Activated CD8-positive, alpha-beta memory T cell treated with anti-CD3 and anti-CD28 coated beads, Interleukin-2, amount 10 ng/mL, durations not matched to agents 7 days and 5 days (primary cell): ENCODE measurements around the gene TXNRD1. TPM values are rescaled to one million over a fixed set of nuclear protein-coding genes. Genes with fewer than 3 reads are reported as not detected.
A peak's percentile ranks its signal among the peaks of the same experiment; 100 is the strongest.
"Not testable (repeated sequence)": the region's sequence is repeated elsewhere in the genome, so short reads cannot be mapped to it uniquely, and the experiment has no call there.

Experiments used
- ATAC-seq: fragments of 150-1000 bp; cut with Tn5 transposase; one replicate; pipeline ENCODE4 v1.10.0; 2021; ENCODE audit warnings: moderate library complexity
- CTCF ChIA-PET: fragments of 350-600 bp; sonication (Branson Sonifier 250); formaldehyde crosslinking; loops from one replicate; lab custom pipeline; 2021; ENCODE audit warnings: antibody characterized with exemption; lab: Charles Lee
- DNase-seq: peaks from one replicate; pipeline ENCODE4 v3.0.0-alpha.2; 2020
- H3K27ac Mint-ChIP-seq: one replicate; pipeline ENCODE4 v1.8.0; 2021; ENCODE audit warnings: mild to moderate bottlenecking, mixed read lengths
- H3K27me3 Mint-ChIP-seq: one replicate; pipeline ENCODE4 v1.8.0; 2021; ENCODE audit warnings: mixed read lengths
- H3K36me3 Mint-ChIP-seq: one replicate; pipeline ENCODE4 v1.8.0; 2021; ENCODE audit warnings: mild to moderate bottlenecking, mixed read lengths
- H3K4me1 Mint-ChIP-seq: one replicate; pipeline ENCODE4 v1.8.0; 2021; ENCODE audit warnings: mixed read lengths
- H3K4me3 Mint-ChIP-seq: one replicate; pipeline ENCODE4 v1.8.0; 2021; ENCODE audit warnings: mild to moderate bottlenecking, moderate library complexity, mixed read lengths
- H3K9me3 Mint-ChIP-seq: one replicate; pipeline ENCODE4 v1.8.0; 2022; ENCODE audit warnings: low read depth, mixed read lengths
- total RNA-seq, 2 experiments: library from RNA; stranded (reverse); gene quantifications; one replicate each; pipeline ENCODE4 v1.2.3, GENCODE V29; 2021

Gene TXNRD1
- total RNA-seq, 2 experiments from 2014 or later, result 109 to 118 TPM

DNA sequence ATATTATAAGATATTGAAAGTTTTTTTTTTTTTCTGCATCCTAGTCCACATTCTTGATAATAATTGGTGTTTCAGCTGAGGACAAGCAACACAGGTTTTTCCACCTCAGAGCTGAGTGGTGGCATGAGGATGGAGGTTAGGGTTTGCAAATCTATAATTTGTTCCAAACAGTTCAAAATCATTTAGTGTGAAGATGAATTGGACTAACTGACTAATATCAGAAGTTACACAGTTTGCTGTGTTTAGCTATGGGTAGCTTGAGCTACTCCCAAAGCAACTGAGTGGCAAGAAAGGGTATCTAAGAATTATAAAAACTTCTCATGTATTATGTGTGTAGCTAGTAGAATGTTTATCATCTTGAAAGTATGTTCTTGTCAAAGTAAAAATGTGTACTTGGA lies 105.0 kb downstream of the TXNRD1 start:
- H3K9me3 Mint-ChIP-seq, result no peaks in the 10 kb centered on the region
- H3K27ac Mint-ChIP-seq, result no peak overlapping the region
- H3K27me3 Mint-ChIP-seq, result no peaks in the 10 kb centered on the region
- H3K4me3 Mint-ChIP-seq, result no peak overlapping the region
- no peak for ATAC-seq
- CTCF ChIA-PET, result interaction anchor here (0.9 to 1.0 kb wide), 2 partner anchors 12 to 143 kb away, joined by 3 read pairs; no protein-coding TSS in a partner anchor
- H3K36me3 Mint-ChIP-seq, result peaks cover 47% of the 10 kb centered on the region
- DNase-seq, result no peak
- no peaks in the 10 kb centered on the region for H3K4me1 Mint-ChIP-seq

DNA sequence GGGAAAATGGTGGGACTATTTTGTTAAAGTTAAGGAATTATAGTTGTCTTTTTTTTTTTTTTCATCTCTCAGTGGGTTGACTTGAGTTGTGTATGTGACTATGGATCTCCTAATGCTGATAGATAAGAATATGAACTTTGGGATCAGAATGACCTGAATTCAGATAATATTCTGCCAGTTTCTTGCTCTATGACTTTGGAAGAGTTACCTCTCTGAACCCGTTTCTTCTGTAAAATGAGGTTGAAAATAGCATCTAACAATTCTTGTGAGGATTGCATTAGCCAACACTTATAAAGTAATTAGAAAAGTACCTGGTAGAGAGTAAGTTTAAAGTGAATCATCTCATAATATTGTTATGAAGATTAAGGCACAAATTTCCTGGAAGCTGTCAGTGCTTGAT lies 106.4 kb downstream of the TXNRD1 start:
- H3K4me1 Mint-ChIP-seq, result no peaks in the 10 kb centered on the region
- CTCF ChIA-PET, result interaction anchor here (0.6 kb wide), 1 partner anchor 393 kb away, joined by 3 read pairs; no protein-coding TSS in a partner anchor
- no peak overlapping the region for H3K4me3 Mint-ChIP-seq
- ATAC-seq (no peak), DNase-seq (no peak)
- peak overlapping the region; percentile 42 for H3K27ac Mint-ChIP-seq
- no peaks in the 10 kb centered on the region for H3K9me3 Mint-ChIP-seq
- no peaks in the 10 kb centered on the region for H3K27me3 Mint-ChIP-seq
- H3K36me3 Mint-ChIP-seq, result peaks cover 46% of the 10 kb centered on the region

- peaks cover 51% of the 10 kb centered on the region for H3K36me3 Mint-ChIP-seq
- not testable (repeated sequence) for H3K4me3 Mint-ChIP-seq, H3K27me3 Mint-ChIP-seq, H3K27ac Mint-ChIP-seq, H3K9me3 Mint-ChIP-seq, ATAC-seq, H3K4me1 Mint-ChIP-seq, DNase-seq
- CTCF ChIA-PET, result interaction anchor here (0.6 kb wide), 1 partner anchor 392 kb away, joined by 3 read pairs; no protein-coding TSS in a partner anchor
These were observed 107.0 kb downstream of the TXNRD1 start for GRCh38 chr12:104322533-104322932.

DNA sequence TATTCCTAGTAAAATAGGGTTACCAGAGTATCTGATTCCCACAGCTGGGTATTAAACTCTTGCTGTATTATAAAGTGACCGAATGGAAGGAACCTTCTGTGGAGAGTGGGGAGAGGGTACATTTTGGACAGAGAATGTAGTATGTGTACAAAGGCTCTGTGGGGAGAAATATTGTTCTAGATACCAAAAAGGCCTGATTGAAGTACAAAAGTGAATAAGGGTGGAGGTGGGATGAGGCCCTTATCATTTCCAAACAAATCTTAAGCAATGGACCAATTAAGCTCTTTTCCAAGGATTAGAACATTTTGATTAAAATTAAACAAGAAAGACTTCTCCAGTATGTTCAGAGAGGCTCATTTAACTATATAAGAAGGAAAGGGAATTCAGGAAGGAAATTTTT lies 108.3 kb downstream of the TXNRD1 start:
- DNase-seq (no peak), ATAC-seq (no peak)
- CTCF ChIA-PET, result interaction anchor here (1.0 kb wide), 1 partner anchor 20 kb away, joined by 3 read pairs; no protein-coding TSS in a partner anchor
- Mint-ChIP-seq H3K9me3 (no peaks in the 10 kb centered on the region), H3K4me1 (no peaks in the 10 kb centered on the region), H3K36me3 (peaks cover 53% of the 10 kb centered on the region), H3K27me3 (no peaks in the 10 kb centered on the region), H3K4me3 (no peak overlapping the region), H3K27ac (no peak overlapping the region)

- DNase-seq, ATAC-seq, H3K9me3 Mint-ChIP-seq, H3K27ac Mint-ChIP-seq, H3K4me1 Mint-ChIP-seq, H3K4me3 Mint-ChIP-seq, H3K27me3 Mint-ChIP-seq: not testable (repeated sequence)
- CTCF ChIA-PET, result interaction anchor here (0.6 kb wide), 1 partner anchor 112 kb away, joined by 3 read pairs; the partner anchor contains the start of gene TXNRD1
- H3K36me3 Mint-ChIP-seq, result peaks cover 38% of the 10 kb centered on the region
These were observed 112.7 kb downstream of the TXNRD1 start for GRCh38 chr12:104328278-104328677.

DNA sequence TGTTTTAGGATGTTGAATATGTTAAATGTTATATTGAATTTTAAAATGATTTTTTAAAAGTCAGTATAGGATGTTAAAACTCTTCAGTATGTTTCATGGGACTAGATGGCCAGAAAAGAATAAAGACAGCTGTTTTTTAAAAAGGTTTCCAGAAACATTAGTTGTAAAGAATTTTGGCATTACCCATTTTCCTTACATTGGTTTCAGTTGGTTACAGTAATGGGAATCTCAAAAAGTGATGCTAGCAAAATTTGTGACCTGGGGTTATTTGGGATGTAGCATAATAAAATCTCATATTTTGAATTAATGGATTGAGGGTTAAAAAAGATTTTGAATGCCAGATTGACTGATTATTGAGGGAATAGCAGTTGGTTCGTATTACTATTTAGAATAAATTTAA lies 113.2 kb downstream of the TXNRD1 start:
- CTCF ChIA-PET, result interaction anchor here (1.1 kb wide), 1 partner anchor 13 kb away, joined by 3 read pairs; no protein-coding TSS in a partner anchor
- no peaks in the 10 kb centered on the region for H3K9me3 Mint-ChIP-seq
- no peak for DNase-seq
- no peaks in the 10 kb centered on the region for H3K27me3 Mint-ChIP-seq
- H3K27ac Mint-ChIP-seq, result no peak overlapping the region
- no peaks in the 10 kb centered on the region for H3K4me1 Mint-ChIP-seq
- peaks cover 41% of the 10 kb centered on the region for H3K36me3 Mint-ChIP-seq
- ATAC-seq, result no peak
- H3K4me3 Mint-ChIP-seq, result no peak overlapping the region

DNA sequence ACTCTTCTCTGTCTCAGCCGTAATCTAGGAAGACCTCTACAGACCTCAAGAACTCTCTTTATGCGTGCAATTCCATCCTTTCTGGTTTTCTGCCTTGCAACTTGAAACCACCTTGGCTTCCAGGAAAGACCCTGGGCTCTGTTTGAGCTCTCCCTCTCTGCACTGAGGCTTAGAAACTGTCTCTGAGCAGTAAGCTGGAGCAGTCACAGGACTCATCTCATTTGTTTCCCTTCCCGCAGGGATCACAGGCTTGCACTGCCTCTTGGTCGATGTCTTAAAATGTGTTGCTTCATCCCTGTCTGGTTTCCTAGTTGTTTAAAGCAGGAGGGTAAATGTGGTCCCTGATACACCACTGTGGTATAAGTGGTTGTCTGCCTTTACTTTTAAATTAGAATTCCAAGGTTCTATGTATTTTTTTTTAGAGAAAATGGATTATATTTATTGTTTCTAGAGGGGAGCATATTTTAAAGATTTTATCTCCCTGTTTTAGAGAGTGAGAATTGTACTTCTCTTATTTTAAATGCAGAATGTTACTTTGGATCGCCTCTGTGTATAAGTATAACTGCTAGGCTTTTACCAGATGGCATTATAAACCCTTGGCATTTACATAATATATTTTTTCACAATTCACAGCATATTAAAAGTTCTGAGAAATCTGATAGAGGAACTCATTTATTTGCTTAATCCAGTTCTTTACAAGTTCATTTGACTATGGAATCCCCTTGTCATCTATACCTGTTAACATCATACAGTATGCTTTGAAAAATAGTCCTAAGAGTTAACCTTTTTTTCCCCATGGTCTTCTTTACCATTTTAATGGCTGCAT lies 114.3 kb downstream of the TXNRD1 start:
- CTCF ChIA-PET, result interaction anchor here (1.1 kb wide), 1 partner anchor 14 kb away, joined by 3 read pairs; no protein-coding TSS in a partner anchor
- no peaks in the 10 kb centered on the region for H3K27me3 Mint-ChIP-seq
- DNase-seq, result no peak
- no peak for ATAC-seq
- no peak overlapping the region for H3K4me3 Mint-ChIP-seq
- no peaks in the 10 kb centered on the region for H3K4me1 Mint-ChIP-seq
- peaks cover 38% of the 10 kb centered on the region for H3K36me3 Mint-ChIP-seq
- H3K9me3 Mint-ChIP-seq, result no peaks in the 10 kb centered on the region
- H3K27ac Mint-ChIP-seq, result no peak overlapping the region

DNA sequence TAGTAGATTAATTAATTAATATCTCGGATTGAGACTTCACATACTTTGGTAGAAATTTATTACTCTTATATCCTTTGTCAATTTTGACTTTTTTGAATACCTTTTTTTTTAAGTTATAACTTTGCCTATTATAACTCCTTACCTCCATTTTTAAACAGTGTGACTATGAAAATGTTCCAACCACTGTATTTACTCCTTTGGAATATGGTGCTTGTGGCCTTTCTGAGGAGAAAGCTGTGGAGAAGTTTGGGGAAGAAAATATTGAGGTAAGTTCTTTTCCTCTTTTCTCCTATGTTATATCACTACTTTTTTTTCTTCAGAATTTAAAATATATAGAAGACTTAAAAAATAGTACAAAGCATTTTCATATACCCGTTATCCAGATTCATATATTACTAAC lies 115.8 kb downstream of the TXNRD1 start:
- ATAC-seq (no peak), DNase-seq (no peak)
- H3K9me3 Mint-ChIP-seq, result no peaks in the 10 kb centered on the region
- CTCF ChIA-PET, result no interaction called here
- H3K36me3 Mint-ChIP-seq, result peaks cover 32% of the 10 kb centered on the region
- H3K4me3 Mint-ChIP-seq, result no peak overlapping the region
- no peaks in the 10 kb centered on the region for H3K27me3 Mint-ChIP-seq
- H3K4me1 Mint-ChIP-seq, result no peaks in the 10 kb centered on the region
- no peak overlapping the region for H3K27ac Mint-ChIP-seq

- DNase-seq, H3K9me3 Mint-ChIP-seq, H3K4me1 Mint-ChIP-seq, CTCF ChIA-PET, H3K27me3 Mint-ChIP-seq, H3K4me3 Mint-ChIP-seq, ATAC-seq, H3K27ac Mint-ChIP-seq: not testable (repeated sequence)
- H3K36me3 Mint-ChIP-seq, result peaks cover 33% of the 10 kb centered on the region
These were observed 116.7 kb downstream of the TXNRD1 start for GRCh38 chr12:104332273-104332672.

DNA sequence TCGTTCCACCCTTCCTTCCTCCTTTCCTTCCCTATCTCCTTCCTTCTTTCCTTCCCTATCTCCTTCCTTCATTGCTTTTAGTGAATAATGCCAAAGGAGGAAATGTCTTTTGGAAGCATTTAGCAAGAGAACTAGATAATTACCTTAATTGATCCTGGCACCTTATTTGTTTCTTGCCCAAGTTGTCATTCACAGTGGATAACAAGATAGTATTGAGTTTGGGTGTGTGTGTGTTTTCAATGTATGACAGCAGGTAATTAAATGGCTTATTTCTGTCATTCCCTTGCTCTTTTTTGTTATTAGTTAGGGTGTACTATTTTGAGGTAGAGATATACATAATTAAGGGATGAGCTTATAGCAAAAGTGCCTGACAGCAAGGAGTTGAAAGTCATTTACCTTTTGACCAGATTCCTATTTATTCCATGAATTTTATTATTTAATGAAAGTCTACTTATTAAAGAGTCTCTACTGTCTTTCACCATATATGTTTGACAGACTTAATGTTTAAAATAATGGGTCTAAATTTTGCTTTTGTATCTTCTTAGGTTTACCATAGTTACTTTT lies 118.2 kb downstream of the TXNRD1 start:
- ATAC-seq (no peak), DNase-seq (no peak)
- no peak overlapping the region for H3K4me3 Mint-ChIP-seq
- no peaks in the 10 kb centered on the region for H3K27me3 Mint-ChIP-seq
- H3K9me3 Mint-ChIP-seq, result no peaks in the 10 kb centered on the region
- H3K27ac Mint-ChIP-seq, result no peak overlapping the region
- peaks cover 31% of the 10 kb centered on the region for H3K36me3 Mint-ChIP-seq
- no peaks in the 10 kb centered on the region for H3K4me1 Mint-ChIP-seq
- CTCF ChIA-PET, result interaction anchor here (1.0 kb wide), 1 partner anchor 46 kb away, joined by 3 read pairs; no protein-coding TSS in a partner anchor

DNA sequence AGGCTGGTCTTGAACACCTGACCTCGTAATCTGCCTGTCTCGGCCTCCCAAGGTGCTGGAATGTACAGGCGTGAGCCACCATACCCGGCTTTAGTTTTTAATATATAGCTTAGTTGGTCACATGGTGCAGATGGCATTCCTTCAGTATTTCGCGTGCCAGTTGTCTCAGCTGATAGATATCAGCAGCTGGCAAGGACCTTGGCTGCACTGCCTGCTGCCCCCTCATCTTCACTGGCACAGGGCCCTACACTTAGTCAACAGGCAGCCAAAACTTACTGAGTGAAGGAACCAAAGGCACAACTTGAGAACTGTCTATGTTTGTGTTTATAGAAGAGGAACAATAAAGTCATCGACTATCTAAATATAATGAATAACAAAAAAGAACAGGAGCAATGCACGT lies 119.0 kb downstream of the TXNRD1 start:
- Mint-ChIP-seq H3K9me3 (no peaks in the 10 kb centered on the region), H3K27ac (no peak overlapping the region), H3K27me3 (no peaks in the 10 kb centered on the region), H3K36me3 (peaks cover 32% of the 10 kb centered on the region), H3K4me3 (no peak overlapping the region), H3K4me1 (no peaks in the 10 kb centered on the region)
- ATAC-seq, result no peak
- CTCF ChIA-PET, result no interaction called here
- no peak for DNase-seq

GRCh38 chr12:104336115-104336514 lies 120.5 kb downstream of the TXNRD1 start:
- peaks cover 46% of the 10 kb centered on the region for H3K36me3 Mint-ChIP-seq
- H3K27ac Mint-ChIP-seq, result no peak overlapping the region
- H3K9me3 Mint-ChIP-seq, result no peaks in the 10 kb centered on the region
- no peaks in the 10 kb centered on the region for H3K4me1 Mint-ChIP-seq
- H3K4me3 Mint-ChIP-seq, result no peak overlapping the region
- no peak for ATAC-seq
- no peaks in the 10 kb centered on the region for H3K27me3 Mint-ChIP-seq
- CTCF ChIA-PET, result interaction anchor here (1.2 kb wide), 1 partner anchor 50 kb away, joined by 4 read pairs; no protein-coding TSS in a partner anchor
- no peak for DNase-seq

GRCh38 chr12:104337030-104337558 lies 121.5 kb downstream of the TXNRD1 start:
- no peaks in the 10 kb centered on the region for H3K9me3 Mint-ChIP-seq
- H3K27ac Mint-ChIP-seq, result no peak overlapping the region
- H3K4me3 Mint-ChIP-seq, result no peak overlapping the region
- DNase-seq (no peak), ATAC-seq (no peak)
- H3K4me1 Mint-ChIP-seq, result no peaks in the 10 kb centered on the region
- peaks cover 44% of the 10 kb centered on the region for H3K36me3 Mint-ChIP-seq
- CTCF ChIA-PET, result interaction anchor here (1.2 kb wide), 1 partner anchor 51 kb away, joined by 4 read pairs; no protein-coding TSS in a partner anchor
- no peaks in the 10 kb centered on the region for H3K27me3 Mint-ChIP-seq
